ENCODE data around the gene DISC1.

DISC1 gene

GRCh38 chr1:231676487-231676886 is 49.9 kb downstream of the DISC1 start:
- no peak for DNase-seq

- DNase-seq: no peak
Measured at GRCh38 chr1:231677442-231677841, 50.9 kb downstream of the DISC1 start.

- no peak for DNase-seq
Measured at GRCh38 chr1:231678011-231678432, 51.4 kb downstream of the DISC1 start.

GRCh38 chr1:231679109-231679508 is 52.5 kb downstream of the DISC1 start:
- DNase-seq: no peak

- no peak for DNase-seq
Measured at GRCh38 chr1:231681006-231681405, 54.4 kb downstream of the DISC1 start.

- no peak for DNase-seq
Measured at GRCh38 chr1:231682779-231683178, 56.2 kb downstream of the DISC1 start.

GRCh38 chr1:231683439-231684165 is 57.0 kb downstream of the DISC1 start:
- DNase-seq: peak; percentile 82

GRCh38 chr1:231684356-231685244 is 58.0 kb downstream of the DISC1 start:
- DNase-seq: peak; percentile 98

- DNase-seq: no peak
Measured at GRCh38 chr1:231686384-231686783, 59.8 kb downstream of the DISC1 start.

GRCh38 chr1:231688989-231689388 is 62.4 kb downstream of the DISC1 start:
- no peak for DNase-seq

- DNase-seq: no peak
Measured at GRCh38 chr1:231690059-231690458, 63.5 kb downstream of the DISC1 start.

GRCh38 chr1:231691618-231692259 is 65.1 kb downstream of the DISC1 start:
- DNase-seq: no peak

- no peak for DNase-seq
Measured at GRCh38 chr1:231693361-231694074, 66.9 kb downstream of the DISC1 start.

GRCh38 chr1:231694075-231694431 is 67.5 kb downstream of the DISC1 start:
- no peak for DNase-seq

- no peak for DNase-seq
Measured at GRCh38 chr1:231694465-231695077, 68.0 kb downstream of the DISC1 start.

- no peak for DNase-seq
Measured at GRCh38 chr1:231695439-231696255, 69.1 kb downstream of the DISC1 start.

GRCh38 chr1:231699784-231700183 is 73.2 kb downstream of the DISC1 start:
- no peak for DNase-seq

GRCh38 chr1:231701306-231701705 is 74.7 kb downstream of the DISC1 start:
- no peak for DNase-seq

- DNase-seq: no peak
Measured at GRCh38 chr1:231702331-231702730, 75.7 kb downstream of the DISC1 start.

GRCh38 chr1:231702804-231703203 is 76.2 kb downstream of the DISC1 start:
- no peak for DNase-seq

Measured in NCI-H1417 treated with DMSO at 0.1 percent for 48 hours (cell line).